OCI-LY3 (cell line): Measurements from ENCODE around the gene PATJ.

Experiments used
- EZH2phosphoT487 ChIP-seq: fragments of 200-600 bp; shearing (Covaris generic); IDR thresholded peaks from 2 replicates; pipeline ENCODE4 v1.6.1; 2018; ENCODE audit warnings: antibody characterized with exemption, mixed run types, low read depth
- TF ChIP-seq, protein P1 (sequence below): fragments of 200-600, 300-600 bp; sonication (generic); IDR thresholded peaks from 2 replicates; pipeline ENCODE4 v1.5.1; 2014; ENCODE audit warnings: antibody characterized with exemption, low read length, low read depth

DNA sequence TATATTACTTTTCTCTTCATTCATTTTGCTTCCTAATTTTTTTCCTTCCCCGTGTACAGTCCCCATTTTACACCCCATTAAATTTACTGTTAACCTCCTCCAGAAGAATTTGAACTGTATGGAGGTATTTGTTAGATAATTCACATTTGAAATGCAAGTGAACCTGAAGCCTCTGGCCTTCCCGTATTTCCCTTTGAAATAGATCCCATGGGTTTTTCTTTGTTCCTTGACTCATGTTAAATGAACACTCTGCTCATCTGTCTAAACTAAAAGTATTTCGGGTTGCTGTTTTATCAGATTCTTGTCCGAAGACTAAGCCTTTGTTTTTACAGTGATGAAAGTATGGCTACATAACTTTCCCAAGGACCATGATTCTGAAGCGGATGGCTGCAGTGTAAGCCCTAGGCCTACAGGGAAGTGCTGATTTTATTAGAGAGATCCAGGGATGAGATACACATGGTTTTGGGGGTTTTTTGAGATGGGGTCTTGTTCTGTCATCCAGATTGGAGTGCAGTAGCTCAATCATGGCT lies 187.9 kb downstream of the PATJ start:
- TF ChIP-seq, protein P1, sequence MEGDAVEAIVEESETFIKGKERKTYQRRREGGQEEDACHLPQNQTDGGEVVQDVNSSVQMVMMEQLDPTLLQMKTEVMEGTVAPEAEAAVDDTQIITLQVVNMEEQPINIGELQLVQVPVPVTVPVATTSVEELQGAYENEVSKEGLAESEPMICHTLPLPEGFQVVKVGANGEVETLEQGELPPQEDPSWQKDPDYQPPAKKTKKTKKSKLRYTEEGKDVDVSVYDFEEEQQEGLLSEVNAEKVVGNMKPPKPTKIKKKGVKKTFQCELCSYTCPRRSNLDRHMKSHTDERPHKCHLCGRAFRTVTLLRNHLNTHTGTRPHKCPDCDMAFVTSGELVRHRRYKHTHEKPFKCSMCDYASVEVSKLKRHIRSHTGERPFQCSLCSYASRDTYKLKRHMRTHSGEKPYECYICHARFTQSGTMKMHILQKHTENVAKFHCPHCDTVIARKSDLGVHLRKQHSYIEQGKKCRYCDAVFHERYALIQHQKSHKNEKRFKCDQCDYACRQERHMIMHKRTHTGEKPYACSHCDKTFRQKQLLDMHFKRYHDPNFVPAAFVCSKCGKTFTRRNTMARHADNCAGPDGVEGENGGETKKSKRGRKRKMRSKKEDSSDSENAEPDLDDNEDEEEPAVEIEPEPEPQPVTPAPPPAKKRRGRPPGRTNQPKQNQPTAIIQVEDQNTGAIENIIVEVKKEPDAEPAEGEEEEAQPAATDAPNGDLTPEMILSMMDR = no peak
- no peak for TF ChIP-seq EZH2phosphoT487
